Kidney epithelial cell (primary cell): ENCODE data around the gene WNT8A. TPM values are rescaled to one million over a fixed set of nuclear protein-coding genes. Genes with fewer than 3 reads are reported as not detected.

Experiments used
- total RNA-seq: library from RNA; depleted of rRNA; stranded (reverse); fragments of >200 nt; gene quantifications from 2 replicates; pipeline ENCODE4 v1.2.3, GENCODE V29; 2015

WNT8A gene
- total RNA-seq, 1 donor from 2014 or later, result not detected

Other genes starting within 250 kb of the WNT8A start
- gene MYOT, start 216.2 kb upstream of the WNT8A start, total RNA-seq, result not detected in 2 replicates
- gene PKD2L2, start 194.6 kb upstream of the WNT8A start, total RNA-seq, result not detected in 2 replicates
- gene FAM13B, start 51.0 kb upstream of the WNT8A start, total RNA-seq, result 12.6 and 14.4 TPM in 2 replicates
- 4.6 and 7.9 TPM in 2 replicates for gene NME5, start 55.4 kb downstream of the WNT8A start, total RNA-seq
- 21.2 and 21.5 TPM in 2 replicates for gene BRD8, start 94.6 kb downstream of the WNT8A start, total RNA-seq
- 4.4 and 4.6 TPM in 2 replicates for gene KIF20A, start 95.1 kb downstream of the WNT8A start, total RNA-seq
- gene CDC23, start 129.3 kb downstream of the WNT8A start, total RNA-seq, result 23.8 and 27.0 TPM in 2 replicates
- gene GFRA3, start 190.6 kb downstream of the WNT8A start, total RNA-seq, result 0.08 TPM in 1 of 2 replicates, not detected in the other
- gene CDC25C, start 247.8 kb downstream of the WNT8A start, total RNA-seq, result 1.9 and 2.0 TPM in 2 replicates